AG20443 (cell line): ENCODE data around the gene PRPSAP2.
A peak's percentile ranks its signal among the peaks of the same experiment; 100 is the strongest.
"Not testable (repeated sequence)": the region's sequence is repeated elsewhere in the genome, so short reads cannot be mapped to it uniquely, and the experiment has no call there.

Experiments
- DNase-seq: peaks from one replicate; pipeline ENCODE4 v3.0.0; 2012; ENCODE audit warnings: low spot score, mixed read lengths

The PRPSAP2 gene

GRCh38 chr17:18889658-18890057 is 31.7 kb downstream of the PRPSAP2 start:
- no peak for DNase-seq

- no peak for DNase-seq
Measured at GRCh38 chr17:18891541-18891940, 33.6 kb downstream of the PRPSAP2 start.

GRCh38 chr17:18896146-18896545 is 38.2 kb downstream of the PRPSAP2 start:
- no peak for DNase-seq

- no peak for DNase-seq
Measured at GRCh38 chr17:18896947-18897346, 39.0 kb downstream of the PRPSAP2 start.

- DNase-seq: no peak
Measured at GRCh38 chr17:18904482-18904881, 46.6 kb downstream of the PRPSAP2 start.

- no peak for DNase-seq
Measured at GRCh38 chr17:18905226-18905625, 47.3 kb downstream of the PRPSAP2 start.

GRCh38 chr17:18910326-18910725 is 52.4 kb downstream of the PRPSAP2 start:
- no peak for DNase-seq

GRCh38 chr17:18910881-18911280 is 53.0 kb downstream of the PRPSAP2 start:
- DNase-seq: no peak

GRCh38 chr17:18916816-18917500 is 59.0 kb downstream of the PRPSAP2 start:
- peak; percentile 46 for DNase-seq

- DNase-seq: no peak
Measured at GRCh38 chr17:18917506-18918032, 59.6 kb downstream of the PRPSAP2 start.

- no peak for DNase-seq
Measured at GRCh38 chr17:18919963-18920362, 62.0 kb downstream of the PRPSAP2 start.

- no peak for DNase-seq
Measured at GRCh38 chr17:18920911-18921441, 63.0 kb downstream of the PRPSAP2 start.

- DNase-seq: no peak
Measured at GRCh38 chr17:18921485-18921884, 63.6 kb downstream of the PRPSAP2 start.

- no peak for DNase-seq
Measured at GRCh38 chr17:18921912-18922451, 64.1 kb downstream of the PRPSAP2 start.

- DNase-seq: not testable (repeated sequence)
Measured at GRCh38 chr17:18922596-18922995, 64.7 kb downstream of the PRPSAP2 start.

GRCh38 chr17:18925187-18925586 is 67.3 kb downstream of the PRPSAP2 start:
- DNase-seq: no peak

- no peak for DNase-seq
Measured at GRCh38 chr17:18928628-18929125, 70.7 kb downstream of the PRPSAP2 start.

GRCh38 chr17:18932360-18933055 is 74.6 kb downstream of the PRPSAP2 start:
- no peak for DNase-seq

- DNase-seq: no peak
Measured at GRCh38 chr17:18933102-18934058, 75.4 kb downstream of the PRPSAP2 start.

GRCh38 chr17:18937981-18938691 is 80.2 kb downstream of the PRPSAP2 start:
- no peak for DNase-seq

- no peak for DNase-seq
Measured at GRCh38 chr17:18938692-18939023, 80.7 kb downstream of the PRPSAP2 start.
